Measurements from ENCODE around the gene ADRA1B.

ADRA1B gene

DNA sequence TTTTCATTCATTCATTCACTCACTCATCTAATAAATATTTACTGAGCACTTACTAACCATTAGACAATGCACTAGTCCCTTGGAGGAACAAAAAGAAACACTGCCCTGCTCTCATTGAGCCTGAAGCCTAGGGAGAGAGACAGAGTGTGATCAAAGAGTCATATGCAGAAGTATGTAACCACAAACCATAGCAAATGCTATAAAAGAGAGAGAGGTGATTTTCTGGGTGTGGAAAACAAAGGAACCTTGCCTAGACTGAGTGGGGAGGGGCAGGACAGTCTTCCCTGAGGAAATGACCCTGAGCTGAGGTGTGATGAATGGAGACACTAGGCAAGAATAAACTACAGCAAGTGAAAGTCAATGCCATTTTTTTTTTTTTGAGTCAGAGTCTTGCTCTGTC is 10.8 kb upstream of the ADRA1B start:
- peak; percentile 96 for DNase-seq (ENCODE audit: low read depth)
- no peak overlapping the region for H3K4me3 ChIP-seq (ENCODE audit: low read depth, low read length)
- in situ Hi-C loops (cut with HindIII; ENCODE audit: low sequenced_read_pairs) = loop anchor here (25.0 kb wide), 1 partner anchor 468 kb away; no protein-coding TSS in a partner anchor
- TF ChIP-seq, protein P1, sequence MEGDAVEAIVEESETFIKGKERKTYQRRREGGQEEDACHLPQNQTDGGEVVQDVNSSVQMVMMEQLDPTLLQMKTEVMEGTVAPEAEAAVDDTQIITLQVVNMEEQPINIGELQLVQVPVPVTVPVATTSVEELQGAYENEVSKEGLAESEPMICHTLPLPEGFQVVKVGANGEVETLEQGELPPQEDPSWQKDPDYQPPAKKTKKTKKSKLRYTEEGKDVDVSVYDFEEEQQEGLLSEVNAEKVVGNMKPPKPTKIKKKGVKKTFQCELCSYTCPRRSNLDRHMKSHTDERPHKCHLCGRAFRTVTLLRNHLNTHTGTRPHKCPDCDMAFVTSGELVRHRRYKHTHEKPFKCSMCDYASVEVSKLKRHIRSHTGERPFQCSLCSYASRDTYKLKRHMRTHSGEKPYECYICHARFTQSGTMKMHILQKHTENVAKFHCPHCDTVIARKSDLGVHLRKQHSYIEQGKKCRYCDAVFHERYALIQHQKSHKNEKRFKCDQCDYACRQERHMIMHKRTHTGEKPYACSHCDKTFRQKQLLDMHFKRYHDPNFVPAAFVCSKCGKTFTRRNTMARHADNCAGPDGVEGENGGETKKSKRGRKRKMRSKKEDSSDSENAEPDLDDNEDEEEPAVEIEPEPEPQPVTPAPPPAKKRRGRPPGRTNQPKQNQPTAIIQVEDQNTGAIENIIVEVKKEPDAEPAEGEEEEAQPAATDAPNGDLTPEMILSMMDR (IDR thresholded peaks at IDR 0.05; ENCODE audit: low read depth, low read length, missing control alignments) = no peak

DNA sequence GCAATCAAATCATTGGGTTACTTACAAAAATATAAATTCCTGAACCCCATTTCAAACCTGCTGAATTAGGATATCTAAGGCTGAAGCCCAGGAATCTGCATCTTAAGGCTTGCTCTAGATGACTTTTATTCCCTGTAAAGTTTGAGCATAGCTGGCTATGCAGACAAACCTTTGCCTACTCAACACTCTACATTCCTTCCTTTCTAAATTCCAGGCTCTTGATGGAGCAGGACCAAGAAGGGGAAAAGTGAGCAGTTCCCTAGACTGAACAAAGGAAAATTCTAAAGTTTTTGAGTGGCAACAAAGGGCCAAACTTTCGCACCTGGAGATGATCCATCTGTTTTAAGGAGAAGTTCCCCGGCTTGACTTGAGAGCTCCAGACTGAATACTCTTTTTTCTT is 9.8 kb upstream of the ADRA1B start:
- H3K4me3 ChIP-seq (ENCODE audit: low read depth, low read length) = no peak overlapping the region
- no peak for DNase-seq (ENCODE audit: low read depth)
- in situ Hi-C loops (cut with HindIII; ENCODE audit: low sequenced_read_pairs) = loop anchor here (25.0 kb wide), 1 partner anchor 469 kb away; no protein-coding TSS in a partner anchor
- TF ChIP-seq, protein P1 (IDR thresholded peaks at IDR 0.05; ENCODE audit: low read depth, low read length, missing control alignments) = no peak

DNA sequence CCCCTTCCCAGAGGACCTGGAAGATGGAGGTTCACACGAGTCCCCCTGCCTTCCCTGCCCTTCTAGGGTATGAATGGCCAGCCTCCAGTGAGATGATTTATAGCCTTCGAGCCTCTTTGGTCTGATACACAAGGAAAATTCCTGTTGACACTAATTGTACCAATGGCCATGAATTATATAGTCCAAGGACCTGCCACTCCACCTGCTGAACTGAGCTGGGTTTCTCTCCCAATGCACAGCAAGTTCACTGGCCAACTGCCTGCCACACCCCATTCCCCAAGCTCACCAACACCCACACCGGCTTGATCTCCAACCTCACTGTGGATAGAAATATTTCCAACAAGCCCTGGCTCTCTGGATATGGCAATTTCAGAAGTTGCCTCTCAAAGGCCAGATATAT is 9.3 kb upstream of the ADRA1B start:
- no peak overlapping the region for H3K4me3 ChIP-seq (ENCODE audit: low read depth, low read length)
- TF ChIP-seq, protein P1 (IDR thresholded peaks at IDR 0.05; ENCODE audit: low read depth, low read length, missing control alignments) = no peak
- no peak for DNase-seq (ENCODE audit: low read depth)
- in situ Hi-C loops (cut with HindIII; ENCODE audit: low sequenced_read_pairs) = loop anchor here (25.0 kb wide), 1 partner anchor 470 kb away; no protein-coding TSS in a partner anchor

DNA sequence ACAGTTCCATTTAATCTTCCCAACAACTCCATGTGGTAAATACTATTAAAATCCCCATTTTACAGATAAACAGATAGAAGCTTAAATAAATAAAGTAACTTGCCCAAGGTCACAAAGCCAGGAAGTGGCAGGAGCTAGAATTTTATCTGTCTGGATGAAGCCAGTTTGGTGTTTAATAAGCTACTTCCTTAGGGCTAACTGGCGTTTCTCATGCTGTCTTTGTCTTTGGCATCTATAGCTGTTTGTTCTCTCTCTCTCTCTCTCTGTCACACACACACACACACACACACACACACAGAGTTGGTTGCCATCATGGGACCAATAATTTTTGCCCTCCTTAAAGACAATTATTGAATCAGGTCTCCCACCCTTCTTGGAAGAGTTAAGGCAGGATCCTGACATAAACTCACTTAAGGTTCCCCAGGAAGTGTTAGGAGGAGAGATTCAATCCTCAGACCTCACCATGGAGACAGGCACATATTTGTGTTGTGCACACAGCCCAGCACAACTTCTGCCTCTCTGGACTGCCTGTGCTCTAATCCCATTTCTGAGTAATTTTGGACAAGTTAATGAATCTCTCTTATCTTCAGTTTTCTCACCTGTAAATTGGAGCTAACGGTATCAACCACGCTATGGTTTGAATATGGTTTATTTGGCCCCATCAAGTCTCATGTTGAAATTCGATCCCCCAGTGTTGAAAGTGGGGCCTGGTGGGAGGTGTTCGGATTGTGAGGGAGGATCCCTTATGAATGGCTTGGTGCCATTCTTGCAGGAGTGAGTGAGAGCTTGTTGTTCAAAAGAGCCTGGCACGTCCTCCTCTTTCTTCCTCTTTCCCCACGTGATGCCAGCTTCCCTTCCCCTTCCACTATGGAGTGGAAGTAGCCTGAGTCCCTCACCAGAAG is 8.3 kb upstream of the ADRA1B start:
- in situ Hi-C loops (cut with HindIII; ENCODE audit: low sequenced_read_pairs) = loop anchor here (25.0 kb wide), 1 partner anchor 471 kb away; no protein-coding TSS in a partner anchor
- TF ChIP-seq, protein P1 (IDR thresholded peaks at IDR 0.05; ENCODE audit: low read depth, low read length, missing control alignments) = no peak
- DNase-seq (ENCODE audit: low read depth) = no peak
- H3K4me3 ChIP-seq (ENCODE audit: low read depth, low read length) = no peak overlapping the region

DNA sequence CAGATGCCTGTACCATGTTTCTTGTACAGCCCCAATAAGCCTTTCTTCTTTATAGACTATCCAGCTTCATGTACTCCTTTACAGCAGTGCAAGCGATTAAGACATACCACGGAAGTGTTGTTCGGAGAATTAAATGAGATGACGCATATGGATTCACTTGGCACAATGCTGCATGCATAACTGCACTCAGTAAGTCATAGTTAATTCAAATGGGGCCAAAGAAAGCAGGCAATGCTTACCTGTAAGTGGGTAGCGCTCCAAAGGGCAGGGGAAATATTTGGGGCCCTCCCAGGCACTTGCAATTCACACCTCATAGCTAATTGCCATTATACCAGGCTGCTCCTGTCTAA is 7.7 kb upstream of the ADRA1B start:
- TF ChIP-seq, protein P1 (IDR thresholded peaks at IDR 0.05; ENCODE audit: low read depth, low read length, missing control alignments) = no peak
- in situ Hi-C loops (cut with HindIII; ENCODE audit: low sequenced_read_pairs) = loop anchor here (25.0 kb wide), 1 partner anchor 471 kb away; no protein-coding TSS in a partner anchor
- DNase-seq (ENCODE audit: low read depth) = peak; percentile 58
- H3K4me3 ChIP-seq (ENCODE audit: low read depth, low read length) = no peak overlapping the region

DNA sequence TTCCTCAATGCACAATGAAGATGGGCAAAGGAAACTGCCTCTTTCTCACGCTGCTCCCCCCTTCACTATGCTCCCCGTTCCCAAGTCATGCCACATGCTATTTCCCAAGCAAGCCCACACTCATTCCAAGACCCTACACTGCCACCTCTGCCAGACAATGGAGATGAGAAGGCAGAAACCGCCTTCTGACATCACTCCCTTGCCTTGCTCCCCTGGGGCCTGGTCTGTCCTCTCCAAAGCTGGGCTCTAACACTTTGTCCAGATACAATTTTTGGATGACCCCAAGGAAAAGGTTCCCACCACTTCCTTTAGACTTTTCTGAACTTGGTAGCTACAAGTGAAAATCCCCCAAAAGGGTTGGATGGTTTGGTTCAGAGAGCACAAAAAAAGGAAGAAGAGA is 7.2 kb upstream of the ADRA1B start:
- in situ Hi-C loops (cut with HindIII; ENCODE audit: low sequenced_read_pairs) = loop anchor here (25.0 kb wide), 1 partner anchor 472 kb away; no protein-coding TSS in a partner anchor
- TF ChIP-seq, protein P1 (IDR thresholded peaks at IDR 0.05; ENCODE audit: low read depth, low read length, missing control alignments) = no peak
- H3K4me3 ChIP-seq (ENCODE audit: low read depth, low read length) = no peak overlapping the region
- no peak for DNase-seq (ENCODE audit: low read depth)

Data from astrocyte of the cerebellum (primary cell).